SU-DHL-6 (cell line): ENCODE measurements around the gene PPARG.

ENCODE experiments used
- CTCF ChIP-seq: fragments of 200-600 bp; sonication (generic); IDR thresholded peaks from one replicate; pipeline ENCODE4 v1.5.1; 2017; ENCODE audit warnings: antibody characterized with exemption, mild to moderate bottlenecking, low read length, moderate library complexity; ENCODE audit not compliant: insufficient read depth, poor library complexity, severe bottlenecking
- EZH2phosphoT487 ChIP-seq: fragments of 200-600 bp; sonication (generic), shearing (Covaris generic); conservative IDR thresholded peaks from 2 replicates; pipeline ENCODE4 v1.6.1; 2018; ENCODE audit warnings: mild to moderate bottlenecking, antibody characterized with exemption, low read length, moderate library complexity, mixed read lengths

- no peak for TF ChIP-seq CTCF
- TF ChIP-seq EZH2phosphoT487: no peak
These were observed 111.8 kb downstream of the PPARG start for GRCh38 chr3:12400616-12401194.
